A673 (cell line): Measurements from ENCODE around the gene CYP2D6.

Experiments
- EZH2 ChIP-seq: fragments of 200-600 bp; sonication (generic); IDR thresholded peaks from 2 replicates; pipeline ENCODE4 v1.6.1; 2017; ENCODE audit warnings: borderline replicate concordance, low read depth, mild to moderate bottlenecking, mixed read lengths, antibody characterized with exemption, low read length; ENCODE audit not compliant: poor library complexity, severe bottlenecking
- TF ChIP-seq, protein P1 (sequence below): fragments of 300-800, 200-600 bp; sonication (generic); conservative IDR thresholded peaks from 2 replicates; pipeline ENCODE4 v1.5.1; 2017; ENCODE audit warnings: low read depth, mild to moderate bottlenecking, antibody characterized with exemption, low read length, moderate library complexity, mixed read lengths

DNA sequence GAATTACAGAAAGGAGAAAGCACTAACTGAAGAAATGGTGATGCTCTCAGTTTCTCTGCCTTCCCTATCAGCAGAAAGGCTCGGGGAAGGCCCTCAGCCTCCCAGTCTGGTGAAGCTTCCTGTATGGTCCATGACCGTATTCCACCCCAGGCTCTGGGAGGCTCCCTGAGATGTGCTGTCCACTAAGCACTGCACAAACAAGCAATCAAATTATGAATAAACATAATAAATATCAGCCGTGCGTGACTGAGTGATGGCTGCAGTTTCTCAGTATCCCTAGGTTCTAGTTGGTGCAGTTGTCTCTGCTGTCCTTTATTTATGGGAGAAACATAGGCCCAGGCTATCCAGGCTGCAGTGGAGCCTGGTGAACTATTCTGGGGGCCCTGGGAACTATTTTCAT, 47.5 kb downstream of the CYP2D6 start:
- TF ChIP-seq, protein P1, sequence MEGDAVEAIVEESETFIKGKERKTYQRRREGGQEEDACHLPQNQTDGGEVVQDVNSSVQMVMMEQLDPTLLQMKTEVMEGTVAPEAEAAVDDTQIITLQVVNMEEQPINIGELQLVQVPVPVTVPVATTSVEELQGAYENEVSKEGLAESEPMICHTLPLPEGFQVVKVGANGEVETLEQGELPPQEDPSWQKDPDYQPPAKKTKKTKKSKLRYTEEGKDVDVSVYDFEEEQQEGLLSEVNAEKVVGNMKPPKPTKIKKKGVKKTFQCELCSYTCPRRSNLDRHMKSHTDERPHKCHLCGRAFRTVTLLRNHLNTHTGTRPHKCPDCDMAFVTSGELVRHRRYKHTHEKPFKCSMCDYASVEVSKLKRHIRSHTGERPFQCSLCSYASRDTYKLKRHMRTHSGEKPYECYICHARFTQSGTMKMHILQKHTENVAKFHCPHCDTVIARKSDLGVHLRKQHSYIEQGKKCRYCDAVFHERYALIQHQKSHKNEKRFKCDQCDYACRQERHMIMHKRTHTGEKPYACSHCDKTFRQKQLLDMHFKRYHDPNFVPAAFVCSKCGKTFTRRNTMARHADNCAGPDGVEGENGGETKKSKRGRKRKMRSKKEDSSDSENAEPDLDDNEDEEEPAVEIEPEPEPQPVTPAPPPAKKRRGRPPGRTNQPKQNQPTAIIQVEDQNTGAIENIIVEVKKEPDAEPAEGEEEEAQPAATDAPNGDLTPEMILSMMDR, result no peak
- TF ChIP-seq EZH2, result no peak
